K562 (cell line): ENCODE results near the gene SQOR. TPM values are rescaled to one million over a fixed set of nuclear protein-coding genes. Genes with fewer than 3 reads are reported as not detected.

ENCODE experiments used
- ATAC-seq: fragments of 200-7000 bp; cut with Tn5 transposase; 3 replicates; pipeline ENCODE4 v1.9.1; 2020; ENCODE audit warnings: moderate library complexity
- BruUV-seq: library from RNA; stranded (reverse); fragments of 400-500 nt; replicated peaks from 2 replicates; lab custom pipeline; 2021; lab: Mats Ljungman, UMichigan
- CTCF ChIA-PET: fragments of 300-600 bp; formaldehyde crosslinking; extraction: SDS; loops from one replicate; lab custom pipeline; 2021; ENCODE audit warnings: low intra/inter-chr PET ratio; lab: Yijun Ruan, JAX
- POLR2A ChIA-PET: fragments of 300-600, 350-650 bp; sonication (Branson Sonifier 250); formaldehyde crosslinking; extraction: SDS; loops from one replicate; lab custom pipeline; 2021; ENCODE audit warnings: antibody characterized with exemption, inconsistent platforms; lab: Yijun Ruan, JAX
- DNase-seq, 4 experiments: peaks; one replicate each; pipeline versions ENCODE4 v3.0.0 to v3.0.0-alpha.2; 2011 to 2018; ENCODE audit warnings: low spot score in 3 of 4, mixed read lengths in 3 of 4; ENCODE audit errors: extremely low read depth in 1 of 4
- FAIRE-seq: peaks from 2 replicates; lab custom pipeline; 2011; peaks lifted over from hg19 to GRCh38; lab: Jason Lieb, UNC
- H2AFZ ChIP-seq: 2 replicates; pipeline ENCODE4 v1.6.0; 2011; ENCODE audit warnings: low read depth, low read length, control low read depth, inconsistent platforms
- H3K27ac ChIP-seq: fragments of 200-600 bp; 3 replicates; pipeline ENCODE4 v1.8.0; 2011; ENCODE audit warnings: low read depth, mild to moderate bottlenecking, control low read depth, inconsistent platforms, low read length, moderate library complexity, mixed read lengths; ENCODE audit errors: extremely low read depth
- H3K27me3 ChIP-seq, 2 experiments: fragments of 300-600 bp in 1 of 2; 2 replicates in 1 of 2; 3 replicates in 1 of 2; pipeline versions ENCODE4 v1.6.0 to v1.8.0; 2011; ENCODE audit warnings: inconsistent platforms in 2 of 2, low read length in 2 of 2, mild to moderate bottlenecking in 1 of 2, mixed read lengths in 1 of 2, moderate library complexity in 1 of 2; ENCODE audit not compliant: control insufficient read depth in 2 of 2, insufficient read depth in 2 of 2
- H3K36me3 ChIP-seq: fragments of 300-600 bp; 3 replicates; pipeline ENCODE4 v1.8.0; 2011; ENCODE audit warnings: mild to moderate bottlenecking, low read length, inconsistent platforms; ENCODE audit not compliant: control insufficient read depth, insufficient read depth
- H3K4me1 ChIP-seq, 2 experiments: fragments of 200-600 bp in 1 of 2; replicated peaks in 1 of 2; 2 replicates in 1 of 2; 3 replicates in 1 of 2; pipeline versions ENCODE4 v1.5.1 to v1.8.0; 2011; ENCODE audit warnings: inconsistent platforms in 2 of 2, low read length in 2 of 2, mild to moderate bottlenecking in 1 of 2, mixed read lengths in 1 of 2, moderate library complexity in 1 of 2; ENCODE audit not compliant: control insufficient read depth in 2 of 2, insufficient read depth in 2 of 2
- H3K4me2 ChIP-seq: 2 replicates; pipeline ENCODE4 v1.6.1; 2011; ENCODE audit warnings: low read length, control low read depth, inconsistent platforms, mixed read lengths; ENCODE audit not compliant: insufficient read depth
- H3K4me3 ChIP-seq: fragments of 200-600 bp; sonication (generic), shearing (Covaris generic); 2 replicates; pipeline ENCODE4 v1.5.1; 2016; ENCODE audit warnings: control low read depth, inconsistent platforms
- H3K79me2 ChIP-seq: fragments of 200-600 bp; 3 replicates; pipeline ENCODE4 v1.8.0; 2011; ENCODE audit warnings: low read length, inconsistent platforms; ENCODE audit not compliant: control insufficient read depth, insufficient read depth
- H3K9ac ChIP-seq, 2 experiments: 2 replicates each; pipeline versions ENCODE4 v1.6.0 to v1.6.1; 2011; ENCODE audit warnings: low read depth in 2 of 2, low read length in 2 of 2, control low read depth in 1 of 2, inconsistent platforms in 1 of 2, mild to moderate bottlenecking in 1 of 2, mixed read lengths in 1 of 2; ENCODE audit not compliant: insufficient read depth in 1 of 2
- H3K9me1 ChIP-seq: one replicate; pipeline ENCODE4 v1.6.0; 2011; ENCODE audit warnings: inconsistent platforms, mild to moderate bottlenecking, low read length, moderate library complexity; ENCODE audit not compliant: control insufficient read depth, insufficient read depth
- H3K9me3 ChIP-seq: replicated peaks from 2 replicates; pipeline ENCODE4 v1.5.1; 2011; ENCODE audit warnings: low read depth, low read length, inconsistent platforms; ENCODE audit not compliant: control insufficient read depth, insufficient read depth
- H4K20me1 ChIP-seq: replicated peaks from 2 replicates; pipeline ENCODE4 v1.6.1; 2011; ENCODE audit warnings: low read length, inconsistent platforms, mixed read lengths; ENCODE audit not compliant: control insufficient read depth, insufficient read depth
- AFF4 ChIP-seq: sonication (generic); formaldehyde crosslinking; IDR thresholded peaks from 2 replicates; pipeline ENCODE4 v1.8.0; 2023; ENCODE audit warnings: mild to moderate bottlenecking, missing genetic modification reagents
- ATF1 ChIP-seq, 2 experiments: fragments of 450-650 bp in 1 of 2; IDR thresholded peaks; 2 replicates each; pipeline ENCODE4 v1.6.1; 2016; ENCODE audit warnings: missing compliant biosample characterization in 1 of 2, missing genetic modification characterization in 1 of 2
- CEBPB ChIP-seq: fragments of 450-650 bp; IDR thresholded peaks from 2 replicates; pipeline ENCODE4 v1.6.1; 2016; ENCODE audit warnings: missing genetic modification characterization, missing compliant biosample characterization
- DPF2 ChIP-seq: fragments of 450-650 bp; IDR thresholded peaks from 2 replicates; pipeline ENCODE4 v1.6.1; 2016
- FOXJ2 ChIP-seq: fragments of 200-800 bp; sonication (Bioruptor generic); IDR thresholded peaks from 2 replicates; pipeline ENCODE4 v1.6.1; 2016; ENCODE audit warnings: missing genetic modification characterization, missing compliant biosample characterization
- FOXJ3 ChIP-seq: sonication (generic); formaldehyde crosslinking; IDR thresholded peaks from 2 replicates; pipeline ENCODE4 v1.4.0; 2020; ENCODE audit warnings: mild to moderate bottlenecking, missing genetic modification reagents
- MBD2 ChIP-seq: sonication (generic); IDR thresholded peaks from 2 replicates; pipeline ENCODE4 v1.6.1; 2016; ENCODE audit warnings: low read depth, borderline replicate concordance
- RUNX1 ChIP-seq: sonication (generic); IDR thresholded peaks from 2 replicates; pipeline ENCODE4 v1.6.1; 2016; ENCODE audit warnings: antibody characterized with exemption, low read depth
- TOE1 ChIP-seq, 2 experiments: fragments of 450-650 bp in 1 of 2; sonication (generic) in 1 of 2; formaldehyde crosslinking in 1 of 2; IDR thresholded peaks; 2 replicates each; pipeline versions ENCODE4 v1.7.1 to v1.8.0; 2016 to 2022; ENCODE audit warnings: borderline replicate concordance in 2 of 2, mild to moderate bottlenecking in 2 of 2, antibody characterized with exemption in 1 of 2, inconsistent platforms in 1 of 2, low read depth in 1 of 2, missing genetic modification reagents in 1 of 2, moderate library complexity in 1 of 2
- ZBED1 ChIP-seq: IDR thresholded peaks from 2 replicates; pipeline ENCODE4 v1.6.1; 2014
- ZNF311 ChIP-seq: fragments of 250-450 bp; sonication (Bioruptor Pico); IDR thresholded peaks from 2 replicates; pipeline ENCODE4 v1.4.0; 2020; ENCODE audit warnings: mild to moderate bottlenecking, moderate library complexity
- WGBS: fragments of 100-300 bp; shearing (Covaris generic); methylation state at CpG from one replicate; pipeline ENCODE4 v1.1.6; 2016; ENCODE audit warnings: low coverage, mixed read lengths; ENCODE audit not compliant: insufficient coverage; ENCODE audit errors: missing lambda C conversion rate; 5-methylcytosine and 5-hydroxymethylcytosine counted together
- in situ Hi-C: fragments of 300-500 bp; cut with MboI; formaldehyde crosslinking; loops from 4 replicates; pipeline ENCODE4 v1.15.0; 2018; ENCODE audit warnings: inconsistent platforms, mixed read lengths
- intact Hi-C: fragments of 100-400 bp; cut with micrococcal nuclease; formaldehyde crosslinking; loops from 2 replicates; pipeline ENCODE4 v1.14.2; 2022
- polyA plus RNA-seq, 8 experiments: library from polyadenylated mRNA; depleted of rRNA in 4 of 8; stranded (reverse) in 5 of 8; unstranded in 3 of 8; fragments of >200 nt; fragmentation: Nextera tagmentation in 2 of 8; fragmentation: Illumina TruSeq in 1 of 8; extraction: Ambion mirVana in 2 of 8; extraction: Trizol in 1 of 8; gene quantifications; 2 replicates each; pipeline versions ENCODE4 v1.2.1 to v1.2.3, GENCODE V29; 2011 to 2014; ENCODE audit warnings: inconsistent platforms in 1 of 8, missing spikeins in 1 of 8
- total RNA-seq, 7 experiments: library from RNA; depleted of rRNA in 6 of 7; stranded (reverse); fragments of >200 nt in 6 of 7; fragmentation: Illumina TruSeq in 2 of 7; extraction: Trizol in 2 of 7; gene quantifications; 2 replicates each; pipeline versions ENCODE4 v1.2.1 to v1.2.3, GENCODE V29; 2011 to 2021; ENCODE audit warnings: low replicate concordance in 1 of 7
- TF ChIP-seq, protein P1 (sequence below): fragments of 450-650 bp; formaldehyde crosslinking; IDR thresholded peaks from 2 replicates; pipeline ENCODE4 v1.4.0; 2020; ENCODE audit warnings: mild to moderate bottlenecking, moderate library complexity
- TF ChIP-seq, protein P2 (sequence below): fragments of 450-650 bp; formaldehyde crosslinking; IDR thresholded peaks from 2 replicates; pipeline ENCODE4 v1.4.0; 2022; ENCODE audit warnings: missing genetic modification characterization
- TF ChIP-seq, protein P3 (sequence below): fragments of 250-450 bp; sonication (Bioruptor Pico); IDR thresholded peaks from 2 replicates; pipeline ENCODE4 v1.9.0; 2021; ENCODE audit warnings: mild to moderate bottlenecking, inconsistent platforms

The SQOR gene
- total and polyA plus RNA-seq, 9 of the 15 experiments (the other 6 are each of a cell fraction or from before 2014, with no cell fraction given): 0.32 to 1.6 (median 1.1) TPM

GRCh38 chr15:45644437-45644836 is 9.6 kb downstream of the SQOR start:
- no peak for ATAC-seq
- 0% methylated on average over 2 of the region's 2 CpGs for WGBS
- ChIA-PET CTCF (no interaction called here), POLR2A (interaction anchor here (1.2 kb wide), 2 partner anchors 9 to 76 kb away, joined by 4 read pairs; no protein-coding TSS in a partner anchor)
- H3K9me3 ChIP-seq: no peaks in the 10 kb centered on the region
- intact Hi-C loops: no loop called here
- in situ Hi-C loops: no loop called here
- FAIRE-seq: no peak
- no peak overlapping the region for H3K4me2 ChIP-seq
- H4K20me1 ChIP-seq: no peaks in the 10 kb centered on the region
- peaks cover 12 to 16% of the 10 kb centered on the region in 2 experiments; a peak in 3 of 5 replicates for H3K27me3 ChIP-seq
- H3K27ac ChIP-seq: no peak overlapping the region
- H3K36me3 ChIP-seq: no peaks in the 10 kb centered on the region
- no peak overlapping the region for H3K4me3 ChIP-seq
- DNase-seq: no peak
- no peaks in the 10 kb centered on the region for H3K79me2 ChIP-seq
- no TSS peak for BruUV-seq
- H3K9ac ChIP-seq: no peak overlapping the region
- no peak overlapping the region for H2AFZ ChIP-seq
- no peaks in the 10 kb centered on the region for H3K9me1 ChIP-seq
- no peaks in the 10 kb centered on the region; a peak in 1 of 5 replicates for H3K4me1 ChIP-seq
- TF ChIP-seq, protein P1, sequence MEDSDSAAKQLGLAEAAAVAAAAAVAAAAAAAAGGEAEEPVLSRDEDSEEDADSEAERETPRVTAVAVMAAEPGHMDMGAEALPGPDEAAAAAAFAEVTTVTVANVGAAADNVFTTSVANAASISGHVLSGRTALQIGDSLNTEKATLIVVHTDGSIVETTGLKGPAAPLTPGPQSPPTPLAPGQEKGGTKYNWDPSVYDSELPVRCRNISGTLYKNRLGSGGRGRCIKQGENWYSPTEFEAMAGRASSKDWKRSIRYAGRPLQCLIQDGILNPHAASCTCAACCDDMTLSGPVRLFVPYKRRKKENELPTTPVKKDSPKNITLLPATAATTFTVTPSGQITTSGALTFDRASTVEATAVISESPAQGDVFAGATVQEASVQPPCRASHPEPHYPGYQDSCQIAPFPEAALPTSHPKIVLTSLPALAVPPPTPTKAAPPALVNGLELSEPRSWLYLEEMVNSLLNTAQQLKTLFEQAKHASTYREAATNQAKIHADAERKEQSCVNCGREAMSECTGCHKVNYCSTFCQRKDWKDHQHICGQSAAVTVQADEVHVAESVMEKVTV (CRISPR knock-in tag): no peak
- TF ChIP-seq FOXJ2 (tag) (no peak), MBD2 (no peak), DPF2 (no peak), FOXJ3 (CRISPR knock-in tag) (no peak), CEBPB (tag) (no peak), RUNX1 (no peak), ATF1 (CRISPR knock-in tag; IDR thresholded peaks at IDR 0.05) (no peak), ATF1 (tag; IDR thresholded peaks at IDR 0.05) (no peak), AFF4 (CRISPR knock-in tag) (no peak), ZNF311 (CRISPR knock-in tag) (no peak), ZBED1 (no peak), TOE1 (IDR thresholded peaks at IDR 0.05; ENCODE audit: borderline replicate concordance) (no peak), TOE1 (CRISPR knock-in tag; IDR thresholded peaks at IDR 0.05; ENCODE audit: borderline replicate concordance, low read depth) (no peak)
- TF ChIP-seq, protein P2, sequence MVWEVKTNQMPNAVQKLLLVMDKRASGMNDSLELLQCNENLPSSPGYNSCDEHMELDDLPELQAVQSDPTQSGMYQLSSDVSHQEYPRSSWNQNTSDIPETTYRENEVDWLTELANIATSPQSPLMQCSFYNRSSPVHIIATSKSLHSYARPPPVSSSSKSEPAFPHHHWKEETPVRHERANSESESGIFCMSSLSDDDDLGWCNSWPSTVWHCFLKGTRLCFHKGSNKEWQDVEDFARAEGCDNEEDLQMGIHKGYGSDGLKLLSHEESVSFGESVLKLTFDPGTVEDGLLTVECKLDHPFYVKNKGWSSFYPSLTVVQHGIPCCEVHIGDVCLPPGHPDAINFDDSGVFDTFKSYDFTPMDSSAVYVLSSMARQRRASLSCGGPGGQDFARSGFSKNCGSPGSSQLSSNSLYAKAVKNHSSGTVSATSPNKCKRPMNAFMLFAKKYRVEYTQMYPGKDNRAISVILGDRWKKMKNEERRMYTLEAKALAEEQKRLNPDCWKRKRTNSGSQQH (CRISPR knock-in tag): no peak
- TF ChIP-seq, protein P3, sequence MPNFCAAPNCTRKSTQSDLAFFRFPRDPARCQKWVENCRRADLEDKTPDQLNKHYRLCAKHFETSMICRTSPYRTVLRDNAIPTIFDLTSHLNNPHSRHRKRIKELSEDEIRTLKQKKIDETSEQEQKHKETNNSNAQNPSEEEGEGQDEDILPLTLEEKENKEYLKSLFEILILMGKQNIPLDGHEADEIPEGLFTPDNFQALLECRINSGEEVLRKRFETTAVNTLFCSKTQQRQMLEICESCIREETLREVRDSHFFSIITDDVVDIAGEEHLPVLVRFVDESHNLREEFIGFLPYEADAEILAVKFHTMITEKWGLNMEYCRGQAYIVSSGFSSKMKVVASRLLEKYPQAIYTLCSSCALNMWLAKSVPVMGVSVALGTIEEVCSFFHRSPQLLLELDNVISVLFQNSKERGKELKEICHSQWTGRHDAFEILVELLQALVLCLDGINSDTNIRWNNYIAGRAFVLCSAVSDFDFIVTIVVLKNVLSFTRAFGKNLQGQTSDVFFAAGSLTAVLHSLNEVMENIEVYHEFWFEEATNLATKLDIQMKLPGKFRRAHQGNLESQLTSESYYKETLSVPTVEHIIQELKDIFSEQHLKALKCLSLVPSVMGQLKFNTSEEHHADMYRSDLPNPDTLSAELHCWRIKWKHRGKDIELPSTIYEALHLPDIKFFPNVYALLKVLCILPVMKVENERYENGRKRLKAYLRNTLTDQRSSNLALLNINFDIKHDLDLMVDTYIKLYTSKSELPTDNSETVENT (CRISPR knock-in tag): no peak
